ENCODE data around the gene PRDM11.

PRDM11 gene

DNA sequence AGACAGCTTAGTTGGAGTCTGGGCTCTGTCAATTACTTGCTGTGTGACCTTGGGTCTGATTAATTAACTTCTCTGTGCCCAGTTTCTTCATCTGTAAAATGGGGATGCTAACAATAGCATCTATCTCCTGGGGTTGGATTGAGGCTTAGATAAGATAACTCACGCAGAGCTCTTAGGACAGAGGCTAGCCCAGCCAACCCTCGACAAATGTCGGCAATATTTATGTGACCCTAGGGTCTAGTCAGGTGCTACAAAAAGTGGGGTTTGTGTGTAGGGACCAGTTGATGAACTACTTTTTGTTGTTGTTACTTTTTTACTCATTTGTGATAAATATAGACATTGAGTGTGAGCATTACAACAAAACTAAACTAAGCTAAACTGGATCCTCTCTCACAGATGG is 117.3 kb downstream of the PRDM11 start:
- H3F3A ChIP-seq (ENCODE audit: insufficient read depth, low read length), result no peaks in the 10 kb centered on the region
- H3K9ac ChIP-seq (ENCODE audit: low read length), result no peak overlapping the region
- no peak overlapping the region for H3K4me3 ChIP-seq (ENCODE audit: low read depth, low read length, poor library complexity, severe bottlenecking)
- TF ChIP-seq EZH2 (IDR thresholded peaks at IDR 0.05; ENCODE audit: borderline replicate concordance, low read length), result no peak
- TF ChIP-seq, protein P1, sequence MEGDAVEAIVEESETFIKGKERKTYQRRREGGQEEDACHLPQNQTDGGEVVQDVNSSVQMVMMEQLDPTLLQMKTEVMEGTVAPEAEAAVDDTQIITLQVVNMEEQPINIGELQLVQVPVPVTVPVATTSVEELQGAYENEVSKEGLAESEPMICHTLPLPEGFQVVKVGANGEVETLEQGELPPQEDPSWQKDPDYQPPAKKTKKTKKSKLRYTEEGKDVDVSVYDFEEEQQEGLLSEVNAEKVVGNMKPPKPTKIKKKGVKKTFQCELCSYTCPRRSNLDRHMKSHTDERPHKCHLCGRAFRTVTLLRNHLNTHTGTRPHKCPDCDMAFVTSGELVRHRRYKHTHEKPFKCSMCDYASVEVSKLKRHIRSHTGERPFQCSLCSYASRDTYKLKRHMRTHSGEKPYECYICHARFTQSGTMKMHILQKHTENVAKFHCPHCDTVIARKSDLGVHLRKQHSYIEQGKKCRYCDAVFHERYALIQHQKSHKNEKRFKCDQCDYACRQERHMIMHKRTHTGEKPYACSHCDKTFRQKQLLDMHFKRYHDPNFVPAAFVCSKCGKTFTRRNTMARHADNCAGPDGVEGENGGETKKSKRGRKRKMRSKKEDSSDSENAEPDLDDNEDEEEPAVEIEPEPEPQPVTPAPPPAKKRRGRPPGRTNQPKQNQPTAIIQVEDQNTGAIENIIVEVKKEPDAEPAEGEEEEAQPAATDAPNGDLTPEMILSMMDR (IDR thresholded peaks at IDR 0.05; ENCODE audit: low read length), result no peak
- H3K9me2 ChIP-seq (ENCODE audit: low read depth, low read length), result no peaks in the 10 kb centered on the region
- H2AFZ ChIP-seq (ENCODE audit: low read length), result no peak overlapping the region
- no peak overlapping the region for H3K4me2 ChIP-seq (ENCODE audit: low read length)
- H4K20me1 ChIP-seq (ENCODE audit: insufficient read depth, low read length), result no peaks in the 10 kb centered on the region
- H3K36me3 ChIP-seq (ENCODE audit: insufficient read depth, low read length), result no peaks in the 10 kb centered on the region
- H3K79me2 ChIP-seq (ENCODE audit: insufficient read depth, low read length), result no peaks in the 10 kb centered on the region
- H3K27ac ChIP-seq (ENCODE audit: low read depth, low read length, poor library complexity, severe bottlenecking), result no peak overlapping the region
- no peaks in the 10 kb centered on the region for H3K4me1 ChIP-seq (ENCODE audit: insufficient read depth, low read length, severe bottlenecking)
- peaks cover 4% of the 10 kb centered on the region; the same call in 1 of the 2 replicates for H3K27me3 ChIP-seq (ENCODE audit: insufficient read depth, low read length)
- H3K9me3 ChIP-seq (ENCODE audit: low read length), result no peaks in the 10 kb centered on the region

GRCh38 chr11:45264839-45265515 is 118.5 kb downstream of the PRDM11 start:
- Histone ChIP-seq H3K9me3 (ENCODE audit: low read length) (no peaks in the 10 kb centered on the region), H3K4me3 (ENCODE audit: low read depth, low read length, poor library complexity, severe bottlenecking) (no peak overlapping the region), H3K4me2 (ENCODE audit: low read length) (no peak overlapping the region), H3F3A (ENCODE audit: insufficient read depth, low read length) (no peaks in the 10 kb centered on the region), H4K20me1 (ENCODE audit: insufficient read depth, low read length) (no peaks in the 10 kb centered on the region), H3K27ac (ENCODE audit: low read depth, low read length, poor library complexity, severe bottlenecking) (no peak overlapping the region), H3K27me3 (ENCODE audit: insufficient read depth, low read length) (peaks cover 4% of the 10 kb centered on the region; the same call in 1 of the 2 replicates), H3K79me2 (ENCODE audit: insufficient read depth, low read length) (no peaks in the 10 kb centered on the region), H3K9me2 (ENCODE audit: low read depth, low read length) (no peaks in the 10 kb centered on the region), H3K9ac (ENCODE audit: low read length) (no peak overlapping the region), H2AFZ (ENCODE audit: low read length) (no peak overlapping the region), H3K36me3 (ENCODE audit: insufficient read depth, low read length) (no peaks in the 10 kb centered on the region), H3K4me1 (ENCODE audit: insufficient read depth, low read length, severe bottlenecking) (no peaks in the 10 kb centered on the region)
- TF ChIP-seq, protein P1 (IDR thresholded peaks at IDR 0.05; ENCODE audit: low read length), result no peak
- no peak for TF ChIP-seq EZH2 (IDR thresholded peaks at IDR 0.05; ENCODE audit: borderline replicate concordance, low read length)

DNA sequence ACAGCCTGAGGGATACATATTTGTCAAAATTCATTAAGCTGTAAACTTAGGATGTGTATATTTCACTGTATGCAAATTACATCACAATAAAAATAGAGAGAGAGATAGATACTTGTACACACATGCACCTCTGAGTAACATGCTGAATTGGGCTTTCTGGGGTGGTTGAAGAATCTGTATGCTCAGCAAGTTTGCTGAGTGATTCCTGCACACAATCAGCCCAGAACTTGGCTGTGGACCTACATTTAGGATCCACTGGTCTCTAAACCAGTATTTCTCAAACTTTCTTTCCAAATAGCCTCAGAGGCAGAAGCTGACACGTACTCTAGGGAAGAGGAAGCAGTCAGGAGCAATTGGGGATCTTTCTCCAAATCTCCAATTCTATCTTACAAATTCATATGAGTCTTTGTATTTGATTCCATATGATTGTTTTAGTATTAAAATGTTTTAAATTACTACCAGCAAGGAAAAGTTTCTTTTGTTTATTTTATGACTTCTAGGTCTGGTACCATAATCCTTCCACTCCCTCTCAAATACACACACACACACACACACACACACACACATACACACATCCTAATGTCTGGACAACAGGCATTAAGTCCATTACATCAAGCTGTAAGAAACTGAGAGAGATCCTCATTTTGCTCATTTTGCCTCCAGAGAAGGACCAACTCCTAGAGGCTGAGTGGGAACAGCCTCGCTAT is 119.7 kb downstream of the PRDM11 start:
- Histone ChIP-seq H3K36me3 (ENCODE audit: insufficient read depth, low read length) (no peaks in the 10 kb centered on the region), H3K27me3 (ENCODE audit: insufficient read depth, low read length) (peaks cover 4% of the 10 kb centered on the region; the same call in 1 of the 2 replicates), H3K4me2 (ENCODE audit: low read length) (no peak overlapping the region), H4K20me1 (ENCODE audit: insufficient read depth, low read length) (no peaks in the 10 kb centered on the region), H3K4me1 (ENCODE audit: insufficient read depth, low read length, severe bottlenecking) (no peaks in the 10 kb centered on the region), H3K9me2 (ENCODE audit: low read depth, low read length) (no peaks in the 10 kb centered on the region), H2AFZ (ENCODE audit: low read length) (no peak overlapping the region), H3K79me2 (ENCODE audit: insufficient read depth, low read length) (no peaks in the 10 kb centered on the region), H3K27ac (ENCODE audit: low read depth, low read length, poor library complexity, severe bottlenecking) (no peak overlapping the region), H3F3A (ENCODE audit: insufficient read depth, low read length) (no peaks in the 10 kb centered on the region), H3K4me3 (ENCODE audit: low read depth, low read length, poor library complexity, severe bottlenecking) (no peak overlapping the region), H3K9ac (ENCODE audit: low read length) (no peak overlapping the region), H3K9me3 (ENCODE audit: low read length) (no peaks in the 10 kb centered on the region)
- no peak for TF ChIP-seq EZH2 (IDR thresholded peaks at IDR 0.05; ENCODE audit: borderline replicate concordance, low read length)
- TF ChIP-seq, protein P1 (IDR thresholded peaks at IDR 0.05; ENCODE audit: low read length), result no peak

Data from OCI-LY1 (cell line).